ENCODE results near the gene NADSYN1.
"Not testable (repeated sequence)": the region's sequence is repeated elsewhere in the genome, so short reads cannot be mapped to it uniquely, and the experiment has no call there.

The NADSYN1 gene

GRCh38 chr11:71420455-71421241 is 32.4 kb upstream of the NADSYN1 start:
- Histone ChIP-seq H3K9me3 (replicated peaks in 1 of 11) (no peaks in the 10 kb centered on the region), H3K36me3 (no peaks in the 10 kb centered on the region), H3K4me2 (0 out of 22 replicates have a peak overlapping the region, but pooled peaks of 1 of the 11 experiments have one; percentile 3), H3K4me1 (peaks cover 0 to 18% (median 7%) of the 10 kb centered on the region in 10 experiments; a peak in 8 of 20 replicates), H4K20me1 (no peaks in the 10 kb centered on the region; a peak in 1 of 22 replicates), H3K4me3 (no peak overlapping the region), H3K27me3 (no peaks in the 10 kb centered on the region), H3K9ac (no peak overlapping the region), H3K27ac (no peak overlapping the region)
- TF ChIP-seq Cebpa-rat (IDR thresholded peaks at IDR 0.05) = no peak

GRCh38 chr11:71421392-71421950 is 31.5 kb upstream of the NADSYN1 start:
- H3K4me3 ChIP-seq = no peak overlapping the region

GRCh38 chr11:71422318-71422717 is 30.7 kb upstream of the NADSYN1 start:
- not testable (repeated sequence) for H3K27ac ChIP-seq; H3K4me3 ChIP-seq; H3K9ac ChIP-seq; H3K36me3 ChIP-seq; H3K4me2 ChIP-seq; H3K27me3 ChIP-seq; H3K9me3 ChIP-seq (replicated peaks in 1 of 11); H4K20me1 ChIP-seq
- H3K4me1 ChIP-seq = peaks cover 0 to 18% (median 7%) of the 10 kb centered on the region in 10 experiments; a peak in 8 of 20 replicates

More at GRCh38 chr11:71421392-71421950, 31.5 kb upstream of the NADSYN1 start:
- H3K9ac ChIP-seq = no peak overlapping the region
- no peaks in the 10 kb centered on the region for H3K36me3 ChIP-seq
- no peaks in the 10 kb centered on the region; a peak in 1 of 22 replicates for H4K20me1 ChIP-seq
- H3K27ac ChIP-seq = no peak overlapping the region
- no peak overlapping the region for H3K4me2 ChIP-seq
- no peaks in the 10 kb centered on the region for H3K27me3 ChIP-seq
- H3K4me1 ChIP-seq = peaks cover 0 to 18% (median 7%) of the 10 kb centered on the region in 10 experiments; a peak in 8 of 20 replicates
- no peak for TF ChIP-seq Cebpa-rat (IDR thresholded peaks at IDR 0.05)
- no peaks in the 10 kb centered on the region for H3K9me3 ChIP-seq (replicated peaks in 1 of 11)

- Histone ChIP-seq H3K27me3 (no peaks in the 10 kb centered on the region), H4K20me1 (no peaks in the 10 kb centered on the region; a peak in 1 of 22 replicates), H3K4me2 (peak overlapping the region in 7 of 11 experiments; percentile 10 to 28 (median 26); a peak in 6 of 22 replicates), H3K36me3 (no peaks in the 10 kb centered on the region), H3K4me3 (no peak overlapping the region), H3K9ac (no peak overlapping the region), H3K4me1 (peaks cover 0 to 18% (median 7%) of the 10 kb centered on the region in 10 experiments; a peak in 8 of 20 replicates), H3K27ac (no peak overlapping the region), H3K9me3 (replicated peaks in 1 of 11) (no peaks in the 10 kb centered on the region)
- TF ChIP-seq Cebpa-rat (IDR thresholded peaks at IDR 0.05) = no peak
Observed at GRCh38 chr11:71423181-71423790, 29.7 kb upstream of the NADSYN1 start.

GRCh38 chr11:71425409-71425808 is 27.6 kb upstream of the NADSYN1 start:
- H4K20me1 ChIP-seq = no peaks in the 10 kb centered on the region; a peak in 1 of 22 replicates
- H3K4me3 ChIP-seq = no peak overlapping the region
- H3K27me3 ChIP-seq = no peaks in the 10 kb centered on the region
- H3K9ac ChIP-seq = no peak overlapping the region
- peaks cover 0 to 13% (median 7%) of the 10 kb centered on the region in 10 experiments; a peak in 8 of 20 replicates for H3K4me1 ChIP-seq
- H3K4me2 ChIP-seq = no peak overlapping the region
- H3K27ac ChIP-seq = no peak overlapping the region
- TF ChIP-seq Cebpa-rat (IDR thresholded peaks at IDR 0.05) = no peak
- no peaks in the 10 kb centered on the region; a peak in 1 of 22 replicates for H3K9me3 ChIP-seq (replicated peaks in 1 of 11)
- H3K36me3 ChIP-seq = no peaks in the 10 kb centered on the region

GRCh38 chr11:71425860-71426259 is 27.1 kb upstream of the NADSYN1 start:
- H3K4me1 ChIP-seq = peaks cover 0 to 10% (median 6%) of the 10 kb centered on the region in 10 experiments; a peak in 8 of 20 replicates

GRCh38 chr11:71426413-71426812 is 26.6 kb upstream of the NADSYN1 start:
- Histone ChIP-seq H3K27ac (no peak overlapping the region), H3K27me3 (no peaks in the 10 kb centered on the region), H3K36me3 (no peaks in the 10 kb centered on the region), H3K9me3 (replicated peaks in 1 of 11) (no peaks in the 10 kb centered on the region; a peak in 1 of 22 replicates), H3K4me2 (no peak overlapping the region), H3K9ac (no peak overlapping the region), H4K20me1 (no peaks in the 10 kb centered on the region), H3K4me3 (no peak overlapping the region), H3K4me1 (peaks cover 0 to 10% (median 6%) of the 10 kb centered on the region in 10 experiments; a peak in 8 of 20 replicates)
- no peak for TF ChIP-seq Cebpa-rat (IDR thresholded peaks at IDR 0.05)

More at GRCh38 chr11:71425860-71426259, 27.1 kb upstream of the NADSYN1 start:
- Histone ChIP-seq H3K4me3 (no peak overlapping the region), H3K27ac (no peak overlapping the region), H3K27me3 (no peaks in the 10 kb centered on the region), H3K9ac (no peak overlapping the region), H4K20me1 (no peaks in the 10 kb centered on the region; a peak in 1 of 22 replicates), H3K4me2 (no peak overlapping the region), H3K9me3 (replicated peaks in 1 of 11) (no peaks in the 10 kb centered on the region; a peak in 1 of 22 replicates), H3K36me3 (no peaks in the 10 kb centered on the region)
- TF ChIP-seq Cebpa-rat (IDR thresholded peaks at IDR 0.05) = no peak

- no peaks in the 10 kb centered on the region for H3K27me3 ChIP-seq
- H3K27ac ChIP-seq = no peak overlapping the region
- peaks cover 0 to 12% (median 8%) of the 10 kb centered on the region in 10 experiments; a peak in 16 of 20 replicates for H3K4me1 ChIP-seq
- peaks cover 0 to 14% (median 4%) of the 10 kb centered on the region in 11 experiments; a peak in 6 of 22 replicates for H4K20me1 ChIP-seq
- no peak overlapping the region for H3K4me3 ChIP-seq
- H3K9me3 ChIP-seq (replicated peaks in 1 of 11) = no peaks in the 10 kb centered on the region; a peak in 1 of 22 replicates
- TF ChIP-seq Cebpa-rat (IDR thresholded peaks at IDR 0.05) = no peak
- no peak overlapping the region for H3K4me2 ChIP-seq
- H3K36me3 ChIP-seq = peaks cover 0 to 5% (median 0%) of the 10 kb centered on the region in 11 experiments; a peak in 1 of 22 replicates
- H3K9ac ChIP-seq = no peak overlapping the region
Observed at GRCh38 chr11:71428861-71429435, 24.1 kb upstream of the NADSYN1 start.
